UCSD-AML1 (cell line): ENCODE results near the gene CEACAM21.

ENCODE experiments used
- DNase-seq: peaks from one replicate; lab custom pipeline; 2025; ENCODE audit not compliant: unreplicated experiment; lab: John Stamatoyannopoulos, UW

CEACAM21 gene

GRCh38 chr19:41575998-41576397 is at the start of gene CEACAM21:
TSS of gene CEACAM21 (plus strand) at chr19:41576166. CDS start at chr19:41576275, 109 bp downstream.
- peak; percentile 76 for DNase-seq

GRCh38 chr19:41527089-41527488 is 48.9 kb upstream of the CEACAM21 start:
- DNase-seq: no peak

- DNase-seq: no peak
These were observed 47.9 kb upstream of the CEACAM21 start for GRCh38 chr19:41528106-41528505.

GRCh38 chr19:41529484-41530183 is 46.3 kb upstream of the CEACAM21 start:
- no peak for DNase-seq

GRCh38 chr19:41530184-41530534 is 45.8 kb upstream of the CEACAM21 start:
- DNase-seq: no peak

GRCh38 chr19:41530761-41531301 is 45.1 kb upstream of the CEACAM21 start:
- peak; percentile 39 for DNase-seq

- DNase-seq: peak; percentile 87
These were observed 44.3 kb upstream of the CEACAM21 start for GRCh38 chr19:41531438-41532311.

GRCh38 chr19:41532526-41532925 is 43.4 kb upstream of the CEACAM21 start:
- DNase-seq: no peak

- no peak for DNase-seq
These were observed 42.2 kb upstream of the CEACAM21 start for GRCh38 chr19:41533671-41534215.

- DNase-seq: no peak
These were observed 40.8 kb upstream of the CEACAM21 start for GRCh38 chr19:41535029-41535622.

GRCh38 chr19:41537789-41538188 is 38.2 kb upstream of the CEACAM21 start:
- DNase-seq: no peak

- no peak for DNase-seq
These were observed 35.8 kb upstream of the CEACAM21 start for GRCh38 chr19:41540041-41540695.

GRCh38 chr19:41541990-41542584 is 33.9 kb upstream of the CEACAM21 start:
- peak; percentile 73 for DNase-seq

GRCh38 chr19:41542622-41543021 is 33.3 kb upstream of the CEACAM21 start:
- no peak for DNase-seq

GRCh38 chr19:41543582-41543981 is 32.4 kb upstream of the CEACAM21 start:
- DNase-seq: no peak

GRCh38 chr19:41545547-41545946 is 30.4 kb upstream of the CEACAM21 start:
- DNase-seq: peak; percentile 57

- DNase-seq: peak; percentile 51
These were observed 29.6 kb upstream of the CEACAM21 start for GRCh38 chr19:41546386-41546789.

- DNase-seq: no peak
These were observed 29.0 kb upstream of the CEACAM21 start for GRCh38 chr19:41546961-41547360.

- no peak for DNase-seq
These were observed 28.4 kb upstream of the CEACAM21 start for GRCh38 chr19:41547569-41547968.

- no peak for DNase-seq
These were observed 27.9 kb upstream of the CEACAM21 start for GRCh38 chr19:41548047-41548446.
